Stimulated activated naive CD4-positive, alpha-beta T cell (primary cell): ENCODE data around the gene ZNF587B.
A peak's percentile ranks its signal among the peaks of the same experiment; 100 is the strongest.
"Not testable (repeated sequence)": the region's sequence is repeated elsewhere in the genome, so short reads cannot be mapped to it uniquely, and the experiment has no call there.

Experiments used
- DNase-seq, 6 experiments: peaks; one replicate each; lab custom pipeline; 2025; lab: John Stamatoyannopoulos, UW

Gene ZNF587B

GRCh38 chr19:57830071-57830602 lies at the start of gene ZNF587B:
Gene ZNF587B, plus strand, starts transcription at chr19:57830299. Its CDS starts 230 bp downstream, at chr19:57830529.
- peak in 5 of 6 experiments; percentile 3 to 30 (median 12) for DNase-seq

GRCh38 chr19:57786286-57786685 lies 43.8 kb upstream of the ZNF587B start:
- no peak for DNase-seq

GRCh38 chr19:57786906-57787305 lies 43.2 kb upstream of the ZNF587B start:
- no peak for DNase-seq

- DNase-seq: no peak
Measured at GRCh38 chr19:57788114-57788692, 41.9 kb upstream of the ZNF587B start.

GRCh38 chr19:57789288-57789687 lies 40.8 kb upstream of the ZNF587B start:
- no peak for DNase-seq

- DNase-seq: not testable (repeated sequence)
Measured at GRCh38 chr19:57796580-57796979, 33.5 kb upstream of the ZNF587B start.

- no peak for DNase-seq
Measured at GRCh38 chr19:57800696-57801095, 29.4 kb upstream of the ZNF587B start.

GRCh38 chr19:57802269-57802668 lies 27.8 kb upstream of the ZNF587B start:
- no peak for DNase-seq

- no peak for DNase-seq
Measured at GRCh38 chr19:57803265-57803593, 26.9 kb upstream of the ZNF587B start.

GRCh38 chr19:57803594-57804325 lies 26.3 kb upstream of the ZNF587B start:
- DNase-seq: no peak

- DNase-seq: no peak
Measured at GRCh38 chr19:57807541-57807940, 22.6 kb upstream of the ZNF587B start.

- not testable (repeated sequence) for DNase-seq
Measured at GRCh38 chr19:57810410-57811295, 19.4 kb upstream of the ZNF587B start.

- DNase-seq: peak in 2 of 6 experiments; percentile 15 to 19
Measured at GRCh38 chr19:57812226-57812625, 17.9 kb upstream of the ZNF587B start.

GRCh38 chr19:57812975-57813820 lies 16.9 kb upstream of the ZNF587B start:
- peak in 3 of 6 experiments; percentile 4 to 12 (median 6) for DNase-seq

- DNase-seq: no peak
Measured at GRCh38 chr19:57813919-57814504, 16.1 kb upstream of the ZNF587B start.

- DNase-seq: peak; percentile 62 to 79 (median 71)
Measured at GRCh38 chr19:57814505-57815246, 15.4 kb upstream of the ZNF587B start, which contains the start of gene ZNF552. Gene ZNF552, minus strand, starts transcription at chr19:57814913. Its CDS starts 170 bp downstream, at chr19:57814743.

- DNase-seq: no peak
Measured at GRCh38 chr19:57815247-57816075, 14.6 kb upstream of the ZNF587B start.

- no peak for DNase-seq
Measured at GRCh38 chr19:57816652-57817051, 13.4 kb upstream of the ZNF587B start.

- DNase-seq: no peak
Measured at GRCh38 chr19:57817976-57818375, 12.1 kb upstream of the ZNF587B start.
